OCI-LY7 (cell line): Measurements from ENCODE around the gene PPFIA2. TPM values are rescaled to one million over a fixed set of nuclear protein-coding genes. Genes with fewer than 3 reads are reported as not detected.
A peak's percentile ranks its signal among the peaks of the same experiment; 100 is the strongest.

Experiments
- BruUV-seq: library from RNA; stranded (reverse); fragments of 400-500 nt; replicated peaks from 2 replicates; lab custom pipeline; 2021; lab: Mats Ljungman, UMichigan
- CTCF ChIA-PET: fragments of 300-600 bp; sonication (Branson Sonifier 250); formaldehyde crosslinking; loops from one replicate; lab custom pipeline; 2022; ENCODE audit warnings: antibody characterized with exemption; ENCODE audit not compliant: unreplicated experiment; lab: Charles Lee
- POLR2A ChIA-PET: fragments of 300-600 bp; sonication (Branson Sonifier 250); formaldehyde crosslinking; loops from one replicate; lab custom pipeline; 2022; ENCODE audit warnings: antibody characterized with exemption; lab: Charles Lee
- DNase-seq: peaks from one replicate; pipeline ENCODE4 v3.0.0-alpha.2; 2015; ENCODE audit warnings: low spot score
- H2AFZ ChIP-seq: fragments of 200-600 bp; sonication (generic), shearing (Covaris generic); 2 replicates; pipeline ENCODE4 v1.6.1; 2014; ENCODE audit warnings: mild to moderate bottlenecking, antibody characterized with exemption, low read length, moderate library complexity
- H3K27ac ChIP-seq: fragments of 200-600 bp; sonication (generic); 2 replicates; pipeline ENCODE4 v1.5.1; 2014; ENCODE audit warnings: mixed run types, low read depth, mild to moderate bottlenecking, moderate library complexity, low read length, inconsistent platforms; ENCODE audit not compliant: poor library complexity, severe bottlenecking
- H3K36me3 ChIP-seq: fragments of 200-600 bp; sonication (generic); 2 replicates; pipeline ENCODE4 v1.6.1; 2014; ENCODE audit warnings: mild to moderate bottlenecking, antibody characterized with exemption, low read length, moderate library complexity, mixed read lengths; ENCODE audit not compliant: insufficient read depth
- H3K4me1 ChIP-seq: fragments of 200-600 bp; sonication (generic); 2 replicates; pipeline ENCODE4 v1.5.1; 2014; ENCODE audit warnings: mild to moderate bottlenecking, low read length; ENCODE audit not compliant: insufficient read depth, poor library complexity, severe bottlenecking
- H3K4me2 ChIP-seq: fragments of 200-600 bp; sonication (generic); 2 replicates; pipeline ENCODE4 v1.6.1; 2014; ENCODE audit warnings: mild to moderate bottlenecking, low read length
- H3K4me3 ChIP-seq: fragments of 200-600 bp; sonication (generic); 2 replicates; pipeline ENCODE4 v1.5.1; 2014; ENCODE audit warnings: mild to moderate bottlenecking, low read depth, low read length; ENCODE audit not compliant: poor library complexity, severe bottlenecking
- H3K79me2 ChIP-seq: fragments of 200-600 bp; sonication (generic); 2 replicates; pipeline ENCODE4 v1.6.1; 2016; ENCODE audit warnings: low read depth, mild to moderate bottlenecking, low read length, moderate library complexity, mixed read lengths; ENCODE audit not compliant: insufficient read depth
- H3K9me2 ChIP-seq: fragments of 200-600 bp; sonication (generic); 2 replicates; pipeline ENCODE4 v1.6.1; 2016; ENCODE audit warnings: mild to moderate bottlenecking, low read length, mixed read lengths; ENCODE audit not compliant: insufficient read depth
- H3K9me3 ChIP-seq: fragments of 200-600 bp; sonication (generic); 2 replicates; pipeline ENCODE4 v1.6.1; 2014; ENCODE audit warnings: mild to moderate bottlenecking, mixed run types, low read length, mixed read lengths
- H4K20me1 ChIP-seq: fragments of 200-600 bp; sonication (generic); 2 replicates; pipeline ENCODE4 v1.6.1; 2014; ENCODE audit warnings: mild to moderate bottlenecking, antibody characterized with exemption, low read length, moderate library complexity, mixed read lengths; ENCODE audit not compliant: insufficient read depth
- CTCF ChIP-seq: fragments of 200-600 bp; sonication (generic); conservative IDR thresholded peaks from 2 replicates; pipeline ENCODE4 v1.5.1; 2014; ENCODE audit warnings: mild to moderate bottlenecking, antibody characterized with exemption, low read length, moderate library complexity, mixed read lengths
- EZH2phosphoT487 ChIP-seq: fragments of 200-600 bp; sonication (generic); IDR thresholded peaks from 2 replicates; pipeline ENCODE4 v1.6.1; 2018; ENCODE audit warnings: low read depth, borderline replicate concordance, mild to moderate bottlenecking, mixed run types, antibody characterized with exemption, low read length, moderate library complexity, mixed read lengths
- intact Hi-C: fragments of 100-400 bp; cut with micrococcal nuclease; formaldehyde crosslinking; loops from one replicate; pipeline ENCODE4 v1.10.0; 2022; ENCODE audit not compliant: unreplicated experiment
- total RNA-seq, 2 experiments: library from RNA; depleted of rRNA in 1 of 2; stranded (reverse); fragments of >200 nt in 1 of 2; shearing (Covaris generic) in 1 of 2; gene quantifications; 2 replicates each; pipeline ENCODE4 v1.2.3, GENCODE V29; 2014 to 2022

The PPFIA2 gene
- total RNA-seq, 2 experiments from 2014 or later = not detected

DNA sequence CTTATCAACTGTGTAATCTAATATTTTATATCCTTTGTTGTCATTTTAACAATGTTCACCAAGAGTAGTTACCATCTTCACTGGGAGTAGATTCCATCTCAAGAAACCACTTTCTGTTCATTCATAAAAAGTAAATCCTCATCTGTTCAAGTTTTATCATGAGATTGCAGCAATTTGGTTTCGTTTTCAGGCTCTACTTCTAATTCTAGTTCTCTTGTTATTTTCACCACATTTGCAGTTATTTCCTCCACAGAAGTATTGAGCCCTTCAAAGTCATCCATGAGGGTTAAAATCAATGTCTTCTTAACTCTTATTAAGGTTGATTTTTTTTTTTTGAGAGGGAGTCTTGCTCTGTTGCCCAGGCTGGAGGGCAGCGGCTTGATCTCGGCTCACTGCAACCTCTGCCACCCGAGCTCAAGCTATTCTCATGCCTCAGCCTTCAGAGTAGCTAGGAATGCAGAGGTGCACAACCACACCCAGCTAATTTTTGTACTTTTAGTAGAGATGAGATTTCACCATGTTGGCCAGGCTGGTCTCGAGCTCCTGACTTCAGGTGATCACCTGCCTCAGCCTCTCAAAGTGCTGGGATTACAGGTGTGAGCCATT lies 404.7 kb downstream of the PPFIA2 start:
- intact Hi-C loops = no loop called here
- Histone ChIP-seq H3K4me2 (peak overlapping the region; percentile 38), H3K4me1 (no peaks in the 10 kb centered on the region), H3K36me3 (no peaks in the 10 kb centered on the region), H3K79me2 (no peaks in the 10 kb centered on the region), H3K4me3 (peak overlapping the region; percentile 32), H3K27ac (no peak overlapping the region), H4K20me1 (no peaks in the 10 kb centered on the region), H3K9me2 (no peaks in the 10 kb centered on the region), H2AFZ (peak overlapping the region; percentile 6; the same call in 1 of the 2 replicates), H3K9me3 (no peaks in the 10 kb centered on the region)
- DNase-seq = no peak
- no TSS peak for BruUV-seq
- POLR2A ChIA-PET = interaction anchor here (0.6 kb wide), 1 partner anchor 625 kb away, joined by 3 read pairs; no protein-coding TSS in a partner anchor
- TF ChIP-seq EZH2phosphoT487 (no peak), CTCF (no peak)
- CTCF ChIA-PET = no interaction called here

DNA sequence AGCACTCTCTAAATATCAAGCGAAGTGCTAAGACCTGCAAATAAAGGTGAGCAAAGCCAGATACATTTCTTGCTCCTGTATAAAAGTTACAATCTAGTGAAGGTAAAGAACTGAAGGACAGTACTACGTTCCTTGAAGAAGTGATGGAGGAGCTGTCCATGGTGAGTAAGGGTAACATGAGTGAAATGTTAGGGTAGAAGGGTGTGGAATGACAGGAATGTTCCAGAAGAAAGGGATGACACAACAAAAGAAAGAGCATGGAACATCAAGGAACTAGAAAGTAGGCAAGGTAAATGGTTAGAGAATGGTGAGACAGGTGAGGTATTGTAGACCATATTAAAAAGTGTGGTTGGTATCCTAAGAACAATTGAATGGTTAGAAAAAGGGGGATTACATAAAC lies 408.8 kb downstream of the PPFIA2 start:
- TF ChIP-seq CTCF (no peak), EZH2phosphoT487 (no peak)
- no peak for DNase-seq
- ChIA-PET CTCF (no interaction called here), POLR2A (no interaction called here)
- Histone ChIP-seq H3K79me2 (no peaks in the 10 kb centered on the region), H2AFZ (no peak overlapping the region), H3K4me2 (no peak overlapping the region), H3K36me3 (no peaks in the 10 kb centered on the region), H3K4me3 (no peak overlapping the region), H3K4me1 (no peaks in the 10 kb centered on the region), H3K9me3 (no peaks in the 10 kb centered on the region), H3K9me2 (no peaks in the 10 kb centered on the region), H4K20me1 (no peaks in the 10 kb centered on the region), H3K27ac (no peak overlapping the region)
- intact Hi-C loops = no loop called here
- no TSS peak for BruUV-seq

- POLR2A ChIA-PET = interaction anchor here (1.3 to 1.5 kb wide), 2 partner anchors 8 to 27 kb away, joined by 3 to 5 read pairs; no protein-coding TSS in a partner anchor
- H3K27ac ChIP-seq = no peak overlapping the region
- no peaks in the 10 kb centered on the region for H3K9me3 ChIP-seq
- no peaks in the 10 kb centered on the region for H4K20me1 ChIP-seq
- BruUV-seq = no TSS peak
- CTCF ChIA-PET = no interaction called here
- no peak overlapping the region for H3K4me3 ChIP-seq
- no peak overlapping the region for H2AFZ ChIP-seq
- no peak overlapping the region for H3K4me2 ChIP-seq
- H3K4me1 ChIP-seq = no peaks in the 10 kb centered on the region
- intact Hi-C loops = no loop called here
- H3K9me2 ChIP-seq = no peaks in the 10 kb centered on the region
- no peak for DNase-seq
- TF ChIP-seq EZH2phosphoT487 (no peak), CTCF (no peak)
- no peaks in the 10 kb centered on the region for H3K79me2 ChIP-seq
- H3K36me3 ChIP-seq = no peaks in the 10 kb centered on the region
These were observed 411.7 kb downstream of the PPFIA2 start for GRCh38 chr12:81347404-81347803.
